Stimulated activated CD4-positive, alpha-beta T cell treated with anti-CD3 and anti-CD28 coated beads, Interleukin-1b, Interleukin-23, amount 100 ng/mL, for 24 hours (primary cell): ENCODE data around the gene RAB13.

Experiments
- DNase-seq, 4 experiments: peaks; one replicate each; pipeline ENCODE4 v3.0.0-alpha.2; 2020; ENCODE audit warnings: low read depth in 4 of 4, low spot score in 1 of 4

Gene RAB13

DNA sequence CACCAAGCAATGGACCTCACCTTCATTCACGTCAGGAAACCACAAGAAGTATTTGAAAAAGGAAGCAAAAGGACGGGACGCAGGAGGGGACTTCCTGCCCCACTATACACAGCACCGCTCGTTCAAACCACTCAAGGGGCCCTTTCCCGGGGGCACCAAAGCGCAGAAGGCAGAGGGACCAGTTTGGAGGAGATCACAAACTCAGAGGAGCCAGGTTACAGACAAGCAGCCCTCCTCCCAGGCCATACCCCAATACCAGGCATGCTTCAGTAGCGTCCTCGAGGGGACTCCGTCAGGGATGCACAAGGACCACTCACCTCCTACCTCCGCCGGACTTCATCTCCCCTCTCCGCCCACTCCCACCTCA lies 28.4 kb downstream of the RAB13 start:
- no peak for DNase-seq

DNA sequence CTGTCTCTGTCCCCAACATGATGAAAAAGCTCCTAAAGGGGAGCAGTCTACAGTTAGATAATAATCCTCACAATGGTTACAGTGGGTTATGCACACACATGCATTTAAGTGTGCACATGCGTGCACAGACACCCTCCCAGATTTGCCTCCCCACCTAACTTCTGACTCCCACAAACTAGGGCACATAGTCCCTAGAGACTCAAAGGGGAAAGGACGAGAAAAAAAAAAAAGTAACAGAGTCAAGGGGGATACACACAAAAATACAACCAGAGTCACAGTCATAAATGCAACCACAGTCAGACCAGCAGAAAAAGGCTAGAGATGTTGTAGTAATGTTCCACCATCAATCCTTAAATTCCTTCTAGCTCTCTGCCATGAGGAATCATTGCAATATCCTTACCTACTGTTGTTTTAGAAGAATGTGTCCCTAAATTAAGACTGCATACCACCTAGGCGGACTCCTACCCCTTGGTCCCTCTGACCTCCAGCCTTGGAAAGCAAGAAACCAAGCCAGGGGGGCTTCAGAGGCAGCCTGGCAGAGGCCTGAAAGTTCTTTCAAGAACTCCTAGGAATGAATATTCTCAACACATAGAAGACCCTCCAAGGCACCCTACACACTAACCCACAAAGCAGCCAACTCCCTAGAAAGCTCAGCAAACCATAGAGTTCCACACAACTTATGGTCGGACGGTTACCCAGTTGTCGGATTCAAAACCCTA lies 29.0 kb downstream of the RAB13 start:
- no peak for DNase-seq

DNA sequence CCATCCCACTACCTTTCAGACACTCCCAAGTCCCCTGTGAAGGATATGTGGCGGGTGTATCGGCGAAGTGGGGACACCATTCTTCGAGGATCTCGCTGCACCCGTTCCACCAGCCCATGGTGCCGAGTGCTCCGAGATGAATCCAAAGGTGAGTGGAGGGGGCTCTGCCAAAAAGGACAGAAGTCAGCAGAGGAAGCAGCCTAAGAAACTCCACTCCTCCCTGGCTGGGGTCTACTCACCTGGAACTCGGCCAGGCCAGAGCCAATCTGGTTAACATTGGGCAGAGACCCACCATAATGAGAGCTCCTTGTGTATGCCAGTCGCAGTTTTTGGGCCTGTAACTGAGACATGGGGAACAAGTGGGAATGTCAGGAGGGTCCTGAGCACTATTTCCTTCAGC lies 31.3 kb downstream of the RAB13 start:
- DNase-seq, result no peak

DNA sequence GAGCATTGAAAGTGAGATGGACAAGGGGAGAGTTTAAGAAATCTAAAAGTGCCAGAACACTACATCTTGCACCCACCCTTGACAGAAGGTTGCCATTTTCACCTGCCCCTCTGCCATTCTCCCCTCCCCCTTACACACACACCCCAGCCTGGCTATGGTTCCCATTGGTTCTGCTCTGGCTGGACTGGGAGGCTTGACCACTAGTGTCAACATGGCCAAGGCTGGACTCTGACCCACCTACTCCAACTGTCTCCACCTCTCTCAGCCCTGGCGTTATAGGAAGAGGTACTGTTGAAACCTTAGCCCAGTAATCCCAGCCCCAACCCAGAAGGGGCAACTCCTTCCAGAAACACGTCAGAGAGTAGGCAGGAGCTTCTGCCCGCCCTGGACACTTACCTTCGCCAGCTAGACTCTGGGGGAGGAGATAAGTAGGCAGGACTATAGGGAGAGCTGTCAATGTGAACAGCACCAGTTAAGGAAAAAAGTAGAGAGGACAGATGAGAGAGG lies 32.2 kb downstream of the RAB13 start:
- no peak for DNase-seq

DNA sequence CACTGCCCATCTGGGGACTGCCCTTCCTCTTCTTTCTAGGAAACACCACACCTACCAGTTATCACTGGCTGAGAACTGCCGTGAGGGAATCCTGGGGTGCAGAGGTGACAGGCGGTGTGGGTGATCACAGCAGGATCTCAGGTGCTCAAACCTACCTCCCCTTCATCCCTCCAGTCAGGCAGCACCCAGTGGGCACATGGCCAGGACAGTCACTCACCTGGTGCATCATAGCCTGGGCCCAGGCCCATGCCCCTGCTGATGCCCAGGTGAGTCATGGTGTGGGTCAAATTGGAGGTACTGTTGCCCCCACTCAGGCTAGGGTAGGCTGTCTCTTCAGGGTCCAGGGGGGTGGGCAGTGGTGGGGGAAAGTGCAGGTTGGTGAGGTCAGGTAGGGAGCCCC lies 34.3 kb downstream of the RAB13 start:
- DNase-seq, result no peak

DNA sequence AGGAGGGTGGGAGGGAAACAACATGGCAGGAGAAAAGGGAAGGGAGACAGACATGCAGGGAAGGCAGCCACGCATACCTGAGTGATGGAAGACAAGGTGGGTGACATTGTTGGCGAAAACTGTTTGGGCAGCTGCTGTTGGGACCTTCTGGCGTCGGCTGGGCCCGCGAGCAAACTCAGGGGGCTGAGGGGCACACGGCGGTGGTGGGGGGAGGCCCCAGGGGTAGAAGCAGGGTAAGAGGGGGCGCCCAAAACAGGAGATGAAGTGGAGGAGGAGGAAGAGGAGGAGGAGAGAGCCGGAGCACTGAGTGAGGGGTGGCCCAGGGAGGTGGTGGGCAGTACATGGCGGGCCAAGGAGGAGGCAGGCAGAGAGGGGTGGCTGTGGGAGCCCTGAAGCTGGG lies 35.0 kb downstream of the RAB13 start:
- no peak for DNase-seq

DNA sequence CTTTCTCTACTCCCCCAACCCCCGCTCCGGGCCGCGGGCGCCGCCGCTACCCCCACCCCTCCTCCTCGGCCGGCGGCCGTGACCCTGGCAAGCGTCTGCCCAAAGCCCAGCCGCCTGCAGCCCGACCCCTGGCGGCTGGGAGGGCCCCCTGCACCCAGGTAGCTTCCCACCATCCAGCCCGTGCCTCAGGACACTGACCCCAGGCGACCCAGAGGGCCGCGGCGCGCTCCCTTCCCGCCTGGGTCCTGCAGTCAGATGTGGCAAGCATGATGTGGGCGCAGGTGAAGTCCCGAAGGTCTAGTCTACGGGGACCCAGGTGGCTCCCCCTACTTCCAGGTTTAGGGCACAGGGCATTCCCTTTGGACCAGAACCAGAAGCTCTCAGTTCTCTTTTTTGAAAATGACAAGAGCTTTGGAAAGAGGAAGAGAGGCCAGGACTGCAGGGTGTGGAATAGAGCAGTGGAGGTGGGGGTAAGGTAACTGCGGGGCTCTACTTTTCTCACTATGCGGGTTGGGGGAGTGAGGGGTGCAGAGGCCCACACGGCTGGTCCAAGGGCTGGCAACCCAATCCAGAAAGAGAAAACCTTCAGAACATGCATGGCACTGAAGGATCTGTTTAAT lies 39.4 kb downstream of the RAB13 start, which contains the start of gene DENND4B:
Gene DENND4B (minus strand): TSS at position 97 of the 620 bp plus-strand sequence. CDS start 2,344 bp downstream, outside the sequence.
- DNase-seq, result peak; percentile 35 to 69 (median 55)

DNA sequence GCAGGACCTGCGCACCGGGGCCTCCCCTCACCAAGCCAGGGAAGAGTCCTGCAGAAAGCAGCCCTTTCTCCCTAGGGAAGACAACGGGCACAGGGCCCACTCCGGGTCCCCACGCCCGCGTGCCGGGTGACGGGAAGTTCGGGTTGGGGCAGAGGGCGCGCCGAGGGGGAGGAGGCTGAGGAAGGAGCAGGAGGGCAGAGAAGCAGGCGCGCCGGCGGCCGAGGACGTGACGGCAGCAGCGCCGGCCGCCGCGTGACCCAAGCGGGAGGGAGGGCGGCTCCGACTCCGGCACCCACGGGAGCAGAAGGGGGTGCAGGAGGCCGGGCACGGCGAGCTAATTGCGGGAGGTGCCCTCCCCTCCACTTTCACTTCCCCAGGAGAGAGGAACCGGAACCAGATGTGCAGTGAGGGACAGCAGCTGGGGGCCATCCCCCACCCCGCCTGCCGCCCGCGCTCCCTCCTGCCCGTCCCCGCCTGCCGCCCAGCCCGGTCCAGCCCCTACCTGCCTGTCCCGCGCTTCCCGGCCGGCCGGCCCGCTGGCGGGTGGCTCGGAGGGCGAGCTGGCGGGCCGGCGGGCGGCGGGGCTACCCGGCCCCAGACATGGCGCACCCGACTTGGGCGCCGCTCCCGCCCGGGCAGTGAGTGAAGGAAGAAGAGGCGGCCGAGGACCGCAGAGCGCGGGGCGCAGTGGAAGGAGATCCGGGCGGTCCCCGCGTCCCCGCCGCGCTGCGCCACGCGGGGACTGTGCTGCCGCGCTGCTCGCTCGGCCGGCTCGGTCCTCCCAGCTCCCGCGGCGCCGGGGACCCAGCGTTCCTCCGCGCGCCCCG lies 40.1 kb downstream of the RAB13 start:
- DNase-seq, result peak in 3 of 4 experiments; percentile 36 to 66 (median 53)

DNA sequence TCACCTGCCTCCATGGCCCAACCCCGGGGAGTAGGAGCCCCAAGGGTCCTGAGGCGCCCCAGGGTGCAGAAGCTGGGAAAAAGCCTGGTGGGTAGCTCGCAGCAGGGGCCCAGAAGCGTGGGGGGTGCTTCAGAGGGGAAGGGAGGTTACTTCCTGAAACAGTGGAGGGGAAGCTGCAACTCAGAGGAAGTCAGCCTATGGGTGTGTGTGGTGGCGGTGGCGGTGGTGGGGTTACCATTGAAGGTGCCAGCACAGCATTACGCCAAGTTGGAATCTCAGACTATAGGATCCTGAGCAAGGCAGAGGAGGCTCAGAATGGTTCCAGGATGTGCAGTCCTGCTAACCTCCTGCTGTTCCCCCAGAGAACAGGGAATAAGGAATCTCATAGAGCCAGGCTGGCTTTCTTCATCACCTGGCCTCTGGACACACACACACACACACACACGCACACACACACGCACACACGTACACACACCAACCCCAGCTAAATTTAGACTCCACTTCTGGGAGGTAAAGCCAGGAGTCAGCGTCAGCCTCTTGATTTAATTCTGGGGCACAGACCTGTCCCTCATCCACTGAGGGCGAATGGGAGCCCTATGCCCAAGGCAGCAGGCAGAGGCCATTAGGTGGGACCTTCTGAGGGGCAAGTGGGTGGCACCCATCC lies 40.9 kb downstream of the RAB13 start:
- peak in 3 of 4 experiments; percentile 33 to 68 (median 51) for DNase-seq

DNA sequence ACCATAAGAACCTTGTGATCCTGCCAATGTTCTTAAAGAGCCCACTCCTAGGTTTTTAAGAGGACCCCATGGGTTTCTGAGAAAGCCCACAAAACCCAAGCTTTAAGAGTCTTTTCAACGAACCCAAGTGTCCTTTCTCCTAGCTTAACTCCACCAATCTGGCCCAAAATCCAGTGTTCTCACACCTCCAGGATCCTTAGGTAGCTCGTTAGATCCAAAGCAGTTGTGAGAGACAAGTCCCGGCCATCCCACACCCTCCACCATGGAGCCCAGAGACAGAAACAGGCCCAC lies 41.4 kb downstream of the RAB13 start:
- no peak for DNase-seq

DNA sequence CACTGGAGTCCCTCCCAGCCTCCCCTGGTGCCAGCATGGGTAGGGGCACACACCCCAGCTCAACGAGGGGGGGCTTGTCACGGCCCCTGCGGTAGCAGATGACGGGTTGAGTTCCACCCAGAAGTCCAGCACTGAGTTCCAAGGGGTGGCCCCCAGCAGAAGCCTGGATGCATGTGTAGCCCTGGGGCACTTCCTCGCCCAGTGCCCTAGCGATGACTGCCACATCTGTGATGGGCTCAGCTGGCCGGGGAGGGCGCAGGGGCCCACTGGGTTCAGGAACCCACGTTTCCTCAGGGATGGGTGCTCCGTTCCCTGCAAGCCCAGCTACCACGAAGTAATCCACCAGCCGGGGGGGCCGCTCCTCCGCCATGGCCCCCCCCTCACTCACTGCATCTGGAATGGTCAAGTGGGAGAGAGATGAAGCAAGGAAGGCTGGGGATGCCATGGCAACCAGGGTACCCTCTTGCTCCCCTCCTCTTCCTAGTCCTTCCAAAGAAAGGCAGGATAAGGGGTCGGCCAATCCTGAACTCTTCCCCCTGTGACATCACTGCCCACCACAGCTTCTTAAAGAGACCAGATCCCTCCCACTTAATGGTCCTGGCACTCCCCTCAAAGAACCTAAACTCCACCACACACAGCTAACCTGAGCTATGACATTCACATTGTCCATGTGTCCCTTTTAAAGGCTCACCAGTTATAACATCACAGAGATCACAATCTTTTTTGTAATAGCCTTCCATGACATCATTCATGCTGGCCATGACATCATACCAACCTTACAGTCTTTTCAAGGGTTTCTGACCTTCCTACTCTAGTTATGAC lies 41.9 kb downstream of the RAB13 start:
- no peak for DNase-seq

DNA sequence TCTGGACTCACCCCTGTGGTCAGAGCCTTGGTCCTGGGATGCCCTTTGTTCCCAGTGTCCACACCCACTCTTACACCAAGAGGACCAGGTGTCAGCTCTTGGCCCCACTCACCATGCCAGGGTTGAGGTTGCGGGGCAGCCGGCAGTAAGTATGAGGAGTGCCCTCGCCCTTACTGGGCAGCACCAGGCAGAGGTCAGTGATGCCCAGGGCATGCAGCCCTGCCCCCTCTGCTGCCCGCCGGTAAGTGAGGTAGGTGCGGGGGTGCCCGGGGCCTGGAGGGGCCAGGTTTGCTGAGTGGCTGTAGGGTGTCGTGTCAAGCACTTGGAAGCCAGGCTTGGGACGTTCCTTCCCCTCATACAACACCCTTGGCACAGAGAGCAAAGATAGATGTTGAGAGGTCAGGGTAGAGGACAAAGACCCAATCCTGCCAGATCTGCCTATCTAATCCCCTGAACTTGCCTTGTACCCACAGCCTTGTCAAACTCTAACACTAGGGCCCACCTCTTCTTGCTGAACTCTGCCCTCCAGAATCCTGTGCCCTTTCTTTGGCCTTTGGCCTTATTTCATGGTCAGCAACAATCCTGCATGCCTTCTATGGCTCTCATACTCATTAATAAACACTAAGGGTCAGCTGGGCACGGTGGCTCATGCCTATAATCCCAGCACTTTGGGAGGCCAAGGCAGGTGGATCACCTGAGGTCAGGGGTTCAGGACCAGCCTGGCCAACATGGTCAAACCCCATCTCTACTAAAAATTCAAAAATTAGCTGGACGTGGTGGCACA lies 43.2 kb downstream of the RAB13 start:
- no peak for DNase-seq

DNA sequence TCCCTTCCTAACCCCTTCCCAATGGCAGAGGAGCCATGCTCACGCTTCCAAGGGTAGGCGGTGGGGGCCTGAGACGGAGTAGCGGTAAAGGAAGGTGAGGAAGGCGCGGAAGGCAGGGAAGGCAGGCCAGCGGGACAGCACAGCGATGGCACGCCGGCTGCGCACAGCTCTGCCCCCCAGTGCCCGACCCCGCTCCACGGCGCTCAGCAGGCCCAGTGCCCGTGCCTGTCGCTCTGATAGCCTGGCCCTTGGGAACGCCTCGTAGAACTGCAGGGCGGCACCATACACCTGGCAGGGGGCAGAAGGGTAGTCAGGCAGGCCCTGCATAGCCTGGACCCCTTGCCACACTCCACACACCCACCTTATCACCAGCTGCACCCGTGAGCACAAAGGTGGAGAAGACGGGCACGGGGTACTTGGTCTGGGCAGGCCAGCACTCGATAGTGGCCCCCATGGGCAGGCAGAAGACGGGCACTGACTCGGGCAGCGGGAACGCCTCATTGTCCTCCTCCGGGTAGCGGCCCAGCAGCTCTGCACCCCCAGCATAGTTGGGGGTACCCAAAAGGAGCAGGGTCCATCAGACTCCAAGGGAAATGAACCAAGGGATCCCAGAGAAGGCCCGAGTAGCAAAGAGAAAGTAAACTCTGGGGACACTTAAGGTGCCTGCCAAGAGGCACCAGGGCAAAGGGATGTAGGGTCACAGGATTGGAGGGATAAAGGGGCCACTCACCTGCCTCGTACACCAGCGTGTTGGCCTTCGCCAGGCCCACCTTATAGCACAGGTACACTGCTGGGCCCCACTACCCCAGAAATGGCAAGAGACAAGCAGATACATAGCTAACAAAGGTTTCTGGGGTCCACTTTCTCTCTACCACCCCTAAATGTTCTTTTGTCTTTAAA lies 44.1 kb downstream of the RAB13 start:
- DNase-seq, result no peak

DNA sequence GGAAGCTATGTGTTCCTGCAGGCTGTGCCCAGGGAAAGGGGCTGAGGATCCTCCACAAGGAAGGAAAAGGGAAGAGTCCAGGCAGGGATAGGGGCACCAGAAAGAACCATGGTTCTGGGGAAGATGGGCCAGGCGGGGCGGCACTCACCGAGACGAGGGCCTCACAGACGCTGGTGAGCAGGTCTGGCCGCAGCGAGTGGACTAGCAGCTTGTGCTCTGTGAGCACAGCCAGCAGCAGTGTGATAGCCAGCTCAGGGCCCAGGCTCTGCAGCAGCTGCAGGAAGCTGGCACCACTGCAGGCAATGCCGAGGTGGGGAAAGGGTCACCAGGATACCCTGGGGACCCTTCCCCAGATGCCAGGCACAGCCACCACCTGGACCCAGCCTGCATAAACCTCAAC lies 45.4 kb downstream of the RAB13 start:
- DNase-seq, result no peak

DNA sequence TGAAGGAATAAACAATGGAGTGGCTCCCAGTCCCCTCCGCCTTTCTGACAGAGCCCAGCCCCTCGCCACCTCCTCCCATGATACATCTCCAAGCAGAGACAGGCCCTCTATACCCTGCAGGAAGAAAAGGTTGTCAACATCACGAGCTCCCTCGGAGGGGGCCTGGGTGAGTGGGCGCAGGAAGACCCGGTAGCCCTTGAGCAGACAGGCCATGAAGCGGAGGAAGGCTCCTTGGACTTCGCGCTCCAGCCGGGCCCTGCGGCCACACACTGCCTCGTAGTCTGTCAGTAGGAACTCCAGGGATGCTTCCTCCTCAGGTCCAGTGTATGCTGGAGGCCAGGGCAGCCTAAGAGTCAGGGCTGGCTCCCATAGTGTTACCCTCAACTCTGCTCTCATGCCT lies 46.7 kb downstream of the RAB13 start:
- no peak for DNase-seq

DNA sequence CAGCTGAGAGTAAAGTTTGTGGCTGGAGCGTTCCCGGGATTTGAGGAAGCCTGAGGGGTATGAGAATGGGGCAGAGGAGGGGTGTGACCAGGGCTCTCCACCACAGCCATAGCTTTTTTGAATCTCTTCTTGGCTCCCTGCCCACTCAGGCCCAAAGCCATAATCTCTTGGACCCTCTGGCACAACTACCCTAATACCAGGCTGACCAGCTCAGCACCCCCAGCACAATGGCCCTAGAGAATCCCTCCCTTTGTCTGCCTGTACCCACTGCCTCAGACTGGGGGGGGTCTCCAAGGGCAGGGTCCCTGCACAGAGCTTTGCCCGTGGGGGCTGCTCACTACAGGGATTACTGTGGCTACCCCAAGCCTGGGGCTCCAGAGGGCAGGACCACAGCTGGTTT lies 47.1 kb downstream of the RAB13 start:
- no peak for DNase-seq

DNA sequence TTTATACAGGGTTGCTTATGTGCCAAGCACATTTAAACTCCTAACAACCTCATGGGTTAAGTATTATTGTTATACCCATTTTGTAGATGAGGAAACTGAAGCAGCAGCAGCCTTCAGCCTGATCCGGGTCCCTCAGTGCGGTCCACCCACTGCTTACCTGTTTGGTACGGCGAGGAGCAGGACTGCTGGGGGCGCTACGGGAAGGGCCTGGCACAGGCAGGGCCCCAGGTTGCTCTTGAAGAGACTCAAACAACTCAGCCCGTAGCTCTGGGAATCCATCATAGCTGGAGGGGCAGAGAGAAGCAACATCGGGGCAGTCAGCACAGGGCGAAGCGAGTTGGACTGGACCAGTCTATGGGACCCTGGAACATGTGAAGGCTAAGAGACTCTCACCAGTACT lies 48.8 kb downstream of the RAB13 start:
- DNase-seq, result no peak

DNA sequence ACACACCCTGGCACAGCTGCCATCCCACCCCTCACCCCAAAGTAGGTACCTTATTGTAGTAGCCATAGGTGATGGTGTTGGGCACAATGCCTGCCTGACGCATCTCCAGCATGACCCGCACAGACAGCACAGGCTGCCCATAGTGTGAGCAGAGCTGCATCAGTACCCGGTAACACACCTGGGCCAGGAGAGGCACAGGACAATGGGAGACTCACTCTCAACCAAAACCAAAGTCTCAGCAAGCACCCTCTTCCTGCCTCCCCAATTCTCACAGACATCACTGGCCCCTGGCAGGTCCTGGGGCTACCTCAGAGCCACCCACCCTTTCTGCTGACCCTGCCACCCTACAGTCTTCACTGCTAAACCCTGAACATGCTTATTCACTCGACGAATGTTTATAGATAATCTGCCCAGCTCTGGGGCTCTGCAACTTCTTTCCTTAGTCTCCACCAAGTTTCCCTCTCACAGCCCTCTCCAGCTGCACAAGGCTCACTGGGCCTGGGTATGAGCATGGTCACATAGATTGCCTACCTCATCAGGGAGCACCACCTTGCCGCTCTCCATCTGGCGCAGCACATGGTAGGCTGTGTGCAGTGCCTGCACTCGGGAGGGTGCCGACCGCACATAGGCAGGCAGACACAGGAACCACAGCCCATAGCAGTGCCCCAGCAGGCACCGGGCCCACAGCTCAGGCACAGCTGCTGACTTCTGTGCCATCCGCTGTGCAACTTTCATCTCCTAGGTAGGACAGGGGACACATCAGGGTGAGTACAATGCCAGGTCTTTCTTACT lies 49.9 kb downstream of the RAB13 start:
- no peak for DNase-seq
